Activated naive CD8-positive, alpha-beta T cell treated with anti-CD3 and anti-CD28 coated beads, Interleukin-2, amount 50 U/mL, for 24 hours (primary cell): Measurements from ENCODE around the gene GRIN2D.
A peak's percentile ranks its signal among the peaks of the same experiment; 100 is the strongest.

ENCODE experiments used
- ATAC-seq: fragments of 150-1000 bp; cut with Tn5 transposase; one replicate; pipeline ENCODE4 v1.10.0; 2021
- DNase-seq: peaks from one replicate; pipeline ENCODE4 v3.0.0; 2021
- H3K27ac Mint-ChIP-seq: one replicate; pipeline ENCODE4 v1.8.0; 2021; ENCODE audit warnings: mild to moderate bottlenecking, mixed read lengths
- H3K27me3 Mint-ChIP-seq: one replicate; pipeline ENCODE4 v1.8.0; 2021; ENCODE audit warnings: mixed read lengths
- H3K36me3 Mint-ChIP-seq: one replicate; pipeline ENCODE4 v1.8.0; 2021; ENCODE audit warnings: low read depth, mixed read lengths
- H3K4me1 Mint-ChIP-seq: one replicate; pipeline ENCODE4 v1.8.0; 2021; ENCODE audit warnings: mixed read lengths
- H3K4me3 Mint-ChIP-seq: one replicate; pipeline ENCODE4 v1.8.0; 2021; ENCODE audit warnings: mild to moderate bottlenecking, moderate library complexity, mixed read lengths
- H3K9me3 Mint-ChIP-seq: one replicate; pipeline ENCODE4 v1.8.0; 2021; ENCODE audit warnings: mixed read lengths

GRIN2D gene

GRCh38 chr19:48393559-48394330 is at the start of gene GRIN2D:
Gene GRIN2D (plus strand): TSS chr19:48393668. CDS start chr19:48398393, 4,725 bp downstream.
- peaks cover 30% of the 10 kb centered on the region for H3K4me1 Mint-ChIP-seq
- peak within 1 kb of the TSS; percentile 61 for H3K4me3 Mint-ChIP-seq
- no peak for ATAC-seq
- peaks cover 2% of the 10 kb centered on the region for H3K36me3 Mint-ChIP-seq
- H3K9me3 Mint-ChIP-seq = no peaks in the 10 kb centered on the region
- DNase-seq = no peak
- peaks cover 40% of the 10 kb centered on the region for H3K27me3 Mint-ChIP-seq
- no peak within 1 kb of the TSS for H3K27ac Mint-ChIP-seq

- no peak for DNase-seq
- Mint-ChIP-seq H3K27ac (no peak overlapping the region), H3K4me1 (no peaks in the 10 kb centered on the region), H3K4me3 (no peak overlapping the region), H3K9me3 (no peaks in the 10 kb centered on the region), H3K36me3 (no peaks in the 10 kb centered on the region), H3K27me3 (no peaks in the 10 kb centered on the region)
- ATAC-seq = no peak
Observed at GRCh38 chr19:48344892-48345291, 48.6 kb upstream of the GRIN2D start.

DNA sequence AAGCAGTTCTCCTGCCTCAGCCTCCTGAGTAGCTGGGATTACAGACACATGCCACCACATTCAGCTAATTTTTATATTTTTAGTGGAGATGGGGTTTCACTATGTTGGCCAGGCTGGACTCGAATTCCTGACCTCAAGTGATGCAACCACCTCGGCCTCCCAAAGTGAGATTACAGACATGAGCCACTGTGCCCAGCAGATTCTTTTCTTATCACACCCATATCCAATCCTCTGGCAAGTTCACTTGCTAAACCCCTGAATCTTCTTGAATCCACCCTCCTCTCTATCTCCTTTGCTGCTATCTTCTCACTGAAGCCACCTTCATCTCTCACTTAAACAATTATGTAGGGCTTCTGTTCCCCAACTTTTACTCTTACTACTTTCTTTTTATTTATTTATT is 47.3 kb upstream of the GRIN2D start:
- no peak for ATAC-seq

GRCh38 chr19:48348045-48348444 is 45.4 kb upstream of the GRIN2D start:
- no peaks in the 10 kb centered on the region for H3K4me1 Mint-ChIP-seq
- H3K4me3 Mint-ChIP-seq = no peak overlapping the region
- H3K27ac Mint-ChIP-seq = no peak overlapping the region
- DNase-seq (no peak), ATAC-seq (no peak)
- no peaks in the 10 kb centered on the region for H3K9me3 Mint-ChIP-seq
- no peaks in the 10 kb centered on the region for H3K36me3 Mint-ChIP-seq
- no peaks in the 10 kb centered on the region for H3K27me3 Mint-ChIP-seq

More for the DNA sequence above, 47.3 kb upstream of the GRIN2D start:
- no peaks in the 10 kb centered on the region for H3K27me3 Mint-ChIP-seq
- no peaks in the 10 kb centered on the region for H3K9me3 Mint-ChIP-seq
- no peak overlapping the region for H3K4me3 Mint-ChIP-seq
- no peak for DNase-seq
- no peak overlapping the region for H3K27ac Mint-ChIP-seq
- H3K4me1 Mint-ChIP-seq = no peaks in the 10 kb centered on the region
- no peaks in the 10 kb centered on the region for H3K36me3 Mint-ChIP-seq

DNA sequence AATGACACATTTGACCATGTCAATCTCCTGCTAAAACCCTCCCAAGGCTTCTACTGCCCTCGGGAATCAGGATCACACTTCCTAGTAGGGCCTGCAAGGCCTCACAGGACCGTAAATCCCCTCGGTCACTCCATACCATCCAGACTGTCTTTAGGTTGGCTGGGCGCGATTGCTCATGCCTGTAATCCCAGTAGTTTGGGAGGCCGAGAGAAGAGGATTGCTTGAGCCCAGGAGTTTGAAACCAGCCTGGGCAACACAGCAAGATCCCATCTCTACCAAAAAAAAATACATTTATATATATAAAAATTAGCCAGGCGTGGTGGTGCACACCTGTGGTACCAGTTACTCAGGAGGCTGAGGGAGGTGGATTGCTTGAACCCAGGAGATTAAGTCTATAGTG is 44.7 kb upstream of the GRIN2D start:
- Mint-ChIP-seq H3K27ac (no peak overlapping the region), H3K36me3 (no peaks in the 10 kb centered on the region), H3K27me3 (no peaks in the 10 kb centered on the region), H3K4me1 (no peaks in the 10 kb centered on the region), H3K9me3 (no peaks in the 10 kb centered on the region), H3K4me3 (no peak overlapping the region)
- no peak for ATAC-seq
- no peak for DNase-seq

DNA sequence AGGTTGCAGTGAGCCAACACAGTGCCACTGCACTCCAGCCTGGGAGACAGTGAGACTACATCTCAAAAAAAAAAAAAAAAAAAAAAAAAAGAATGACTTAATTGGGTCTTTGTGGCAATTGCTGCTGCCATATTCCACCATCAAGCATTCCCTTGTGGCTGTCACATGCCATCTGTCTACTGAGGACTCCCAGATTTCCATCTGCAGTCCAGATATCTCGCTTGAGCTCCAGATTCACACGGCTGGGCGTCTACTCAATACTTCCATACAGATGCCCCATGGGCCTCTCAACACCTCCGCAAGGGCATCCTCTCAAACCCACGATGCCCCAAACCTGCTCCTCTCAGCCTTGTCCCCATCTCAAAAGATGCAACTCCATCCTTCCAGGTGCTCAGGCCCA is 42.6 kb upstream of the GRIN2D start:
- Mint-ChIP-seq H3K36me3 (no peaks in the 10 kb centered on the region), H3K4me1 (no peaks in the 10 kb centered on the region), H3K4me3 (no peak overlapping the region), H3K9me3 (no peaks in the 10 kb centered on the region), H3K27me3 (no peaks in the 10 kb centered on the region), H3K27ac (no peak overlapping the region)
- DNase-seq = no peak
- ATAC-seq = no peak

DNA sequence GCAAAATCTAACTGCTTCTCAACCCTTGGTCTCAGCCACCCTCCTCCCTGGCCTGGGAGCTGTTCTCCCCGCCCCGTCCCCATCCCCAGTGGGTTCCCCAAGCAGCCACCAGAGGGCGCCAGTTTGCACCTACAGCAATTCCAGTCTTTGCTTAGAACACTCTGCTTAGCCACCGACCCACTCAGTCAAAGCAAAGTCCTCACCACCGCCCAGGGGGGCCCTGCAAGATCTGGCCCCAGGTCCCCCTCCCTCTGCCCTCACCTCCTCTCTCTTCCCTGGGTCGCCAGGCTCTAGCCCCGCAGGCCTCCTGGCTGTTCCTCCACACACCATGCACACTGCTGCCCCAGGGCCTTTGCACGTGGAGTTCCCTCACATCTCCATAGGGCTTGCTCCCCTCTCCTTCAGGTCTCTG is 42.1 kb upstream of the GRIN2D start:
- no peak overlapping the region for H3K27ac Mint-ChIP-seq
- no peaks in the 10 kb centered on the region for H3K4me1 Mint-ChIP-seq
- H3K4me3 Mint-ChIP-seq = no peak overlapping the region
- H3K27me3 Mint-ChIP-seq = no peaks in the 10 kb centered on the region
- no peaks in the 10 kb centered on the region for H3K36me3 Mint-ChIP-seq
- no peaks in the 10 kb centered on the region for H3K9me3 Mint-ChIP-seq
- DNase-seq (peak; percentile 88), ATAC-seq (peak; percentile 90)

DNA sequence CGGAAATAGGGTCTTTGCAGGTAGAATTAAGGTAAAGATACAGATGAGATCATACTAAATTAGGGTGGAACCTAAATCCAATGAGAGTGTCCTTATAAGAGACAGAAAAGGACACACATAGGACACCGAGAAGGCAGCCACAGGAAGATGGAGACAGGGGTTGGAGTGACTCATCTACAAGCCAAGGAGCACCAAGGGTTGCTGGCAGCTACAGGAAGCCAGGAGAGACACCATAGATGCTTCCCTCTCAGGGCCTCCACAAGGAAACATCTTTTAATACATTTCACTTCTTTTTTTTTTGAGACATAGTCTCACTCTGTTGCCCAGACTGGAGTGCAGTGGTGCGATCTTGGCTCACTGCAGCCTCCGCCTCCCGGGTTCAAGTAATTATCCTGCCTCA is 39.8 kb upstream of the GRIN2D start:
- no peak for ATAC-seq
- no peaks in the 10 kb centered on the region for H3K9me3 Mint-ChIP-seq
- no peaks in the 10 kb centered on the region for H3K36me3 Mint-ChIP-seq
- no peak overlapping the region for H3K4me3 Mint-ChIP-seq
- no peak for DNase-seq
- no peaks in the 10 kb centered on the region for H3K4me1 Mint-ChIP-seq
- no peak overlapping the region for H3K27ac Mint-ChIP-seq
- no peaks in the 10 kb centered on the region for H3K27me3 Mint-ChIP-seq

- ATAC-seq (no peak), DNase-seq (no peak)
- no peaks in the 10 kb centered on the region for H3K4me1 Mint-ChIP-seq
- H3K27ac Mint-ChIP-seq = no peak overlapping the region
- no peaks in the 10 kb centered on the region for H3K36me3 Mint-ChIP-seq
- no peak overlapping the region for H3K4me3 Mint-ChIP-seq
- H3K27me3 Mint-ChIP-seq = no peaks in the 10 kb centered on the region
- H3K9me3 Mint-ChIP-seq = no peaks in the 10 kb centered on the region
Observed at GRCh38 chr19:48354332-48354992, 39.0 kb upstream of the GRIN2D start.

- DNase-seq (no peak), ATAC-seq (no peak)
- H3K4me3 Mint-ChIP-seq = no peak overlapping the region
- H3K9me3 Mint-ChIP-seq = no peaks in the 10 kb centered on the region
- no peak overlapping the region for H3K27ac Mint-ChIP-seq
- H3K4me1 Mint-ChIP-seq = no peaks in the 10 kb centered on the region
- H3K27me3 Mint-ChIP-seq = no peaks in the 10 kb centered on the region
- peaks cover 2% of the 10 kb centered on the region for H3K36me3 Mint-ChIP-seq
Observed at GRCh38 chr19:48355365-48355954, 38.0 kb upstream of the GRIN2D start.

GRCh38 chr19:48359123-48359522 is 34.3 kb upstream of the GRIN2D start:
- Mint-ChIP-seq H3K27me3 (peaks cover 4% of the 10 kb centered on the region), H3K27ac (no peak overlapping the region)
- no peak for ATAC-seq

DNA sequence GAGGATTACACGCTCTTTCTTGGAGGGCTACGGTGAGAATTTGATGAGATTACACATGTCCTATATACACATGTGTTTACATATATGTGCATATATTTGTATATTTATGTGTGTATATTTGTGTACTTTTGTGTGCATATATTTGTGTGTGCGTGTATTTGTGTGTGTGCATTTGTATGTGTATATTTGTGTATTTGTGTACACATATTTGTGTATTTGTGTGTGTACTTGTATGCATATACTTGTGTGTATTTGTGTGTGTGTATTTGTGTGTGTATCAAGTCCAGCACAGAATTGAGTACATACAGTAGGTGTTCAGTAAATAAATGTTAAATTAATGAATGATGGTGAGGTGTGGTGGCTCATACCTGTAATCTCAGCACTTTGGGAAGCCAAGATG is 31.6 kb upstream of the GRIN2D start:
- peaks cover 20% of the 10 kb centered on the region for H3K4me1 Mint-ChIP-seq
- H3K4me3 Mint-ChIP-seq = no peak overlapping the region
- no peak overlapping the region for H3K27ac Mint-ChIP-seq
- peaks cover 4% of the 10 kb centered on the region for H3K27me3 Mint-ChIP-seq
- H3K9me3 Mint-ChIP-seq = no peaks in the 10 kb centered on the region
- DNase-seq = no peak
- no peak for ATAC-seq
- H3K36me3 Mint-ChIP-seq = peaks cover 6% of the 10 kb centered on the region

More at GRCh38 chr19:48359123-48359522, 34.3 kb upstream of the GRIN2D start:
- Mint-ChIP-seq H3K4me1 (peaks cover 12% of the 10 kb centered on the region), H3K36me3 (peaks cover 6% of the 10 kb centered on the region), H3K9me3 (no peaks in the 10 kb centered on the region), H3K4me3 (no peak overlapping the region)
- DNase-seq = no peak

DNA sequence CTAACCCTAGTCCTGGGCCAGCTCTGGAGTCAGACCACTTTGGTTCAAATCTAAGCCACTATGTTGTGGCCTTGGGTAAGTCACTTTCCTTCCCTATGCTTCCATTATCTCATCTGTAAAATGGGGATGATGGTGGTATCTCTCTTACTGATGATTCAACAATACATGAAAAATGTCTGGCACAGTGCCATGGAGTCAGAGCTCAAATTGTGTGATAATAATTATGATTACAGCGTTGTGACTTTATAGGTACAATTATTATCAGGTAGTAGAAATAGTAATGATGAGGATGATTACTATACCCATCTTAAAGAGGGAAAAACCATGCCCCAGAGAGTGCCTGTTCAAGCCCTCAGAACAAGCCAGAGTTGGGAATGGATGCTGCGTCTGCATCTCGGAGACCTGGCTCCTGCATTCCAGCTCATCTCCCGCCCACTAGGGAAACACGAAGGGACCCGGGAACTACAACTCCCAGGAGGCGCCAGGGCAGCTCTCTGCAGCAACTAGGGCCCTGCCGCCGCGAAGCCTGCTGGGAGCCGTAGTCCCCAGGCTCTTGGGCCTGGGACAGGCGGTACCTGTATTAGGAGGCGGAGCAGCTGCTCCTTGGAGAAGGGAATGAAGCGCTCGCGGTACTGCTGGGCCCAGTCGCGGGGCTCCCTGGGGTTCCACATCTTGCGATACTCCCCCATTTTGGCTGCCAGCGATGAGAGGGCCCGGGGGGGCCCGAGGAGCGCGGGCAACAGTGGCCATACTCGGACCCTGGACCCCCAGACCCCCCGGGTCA is 30.6 kb upstream of the GRIN2D start:
- H3K9me3 Mint-ChIP-seq = no peaks in the 10 kb centered on the region
- H3K27me3 Mint-ChIP-seq = peaks cover 4% of the 10 kb centered on the region
- ATAC-seq = peak; percentile 85
- peak overlapping the region; percentile 86 for H3K4me3 Mint-ChIP-seq
- peak overlapping the region; percentile 99 for H3K27ac Mint-ChIP-seq
- peaks cover 6% of the 10 kb centered on the region for H3K36me3 Mint-ChIP-seq
- peaks cover 20% of the 10 kb centered on the region for H3K4me1 Mint-ChIP-seq
- peak; percentile 90 for DNase-seq

GRCh38 chr19:48363500-48363809 is 30.0 kb upstream of the GRIN2D start:
- Mint-ChIP-seq H3K9me3 (no peaks in the 10 kb centered on the region), H3K27ac (peak overlapping the region; percentile 99), H3K4me1 (peaks cover 20% of the 10 kb centered on the region), H3K27me3 (peaks cover 4% of the 10 kb centered on the region), H3K4me3 (peak overlapping the region; percentile 86), H3K36me3 (peaks cover 6% of the 10 kb centered on the region)
- ATAC-seq (peak; percentile 2), DNase-seq (no peak)
